Measurements from ENCODE around the gene DIMT1.

Gene DIMT1

DNA sequence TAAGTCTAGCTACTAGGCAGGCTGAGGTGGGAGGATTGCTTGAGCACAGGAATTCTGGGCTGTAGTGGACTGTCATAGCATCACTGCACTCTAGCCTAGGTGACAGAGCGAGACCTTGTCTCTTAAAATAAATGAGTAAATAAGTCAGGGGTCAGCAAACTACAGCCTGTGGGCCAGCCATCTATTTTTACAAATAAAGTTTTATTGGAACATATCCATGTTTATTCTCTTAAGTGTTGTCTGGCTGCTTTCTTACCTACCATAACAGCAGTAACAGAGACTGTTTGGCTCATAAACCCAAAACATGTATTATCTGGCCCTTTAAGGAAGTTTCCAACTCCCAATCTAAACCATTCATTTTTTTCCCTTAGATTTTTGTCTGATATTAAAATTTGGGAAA is 29.6 kb downstream of the DIMT1 start:
- intact Hi-C loops (cut with DNase I): no loop called here
- no peak for DNase-seq

DNA sequence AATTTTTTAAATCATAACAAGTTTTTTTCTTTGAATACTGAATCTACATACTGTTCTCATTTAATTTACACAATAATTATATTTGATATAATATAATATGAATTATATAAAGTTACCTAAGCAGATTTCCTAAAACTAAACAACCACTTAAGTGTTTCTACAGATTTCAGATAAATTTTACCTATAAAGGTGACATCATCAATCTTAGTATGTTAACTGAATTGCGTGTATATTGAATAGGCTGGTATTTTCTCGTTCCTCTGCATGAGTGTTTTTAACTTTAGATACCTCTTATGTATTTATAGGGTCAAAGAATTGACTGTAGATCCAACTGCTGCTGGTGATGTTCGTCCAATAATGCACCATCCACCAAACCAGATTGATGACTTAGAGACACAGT is 30.3 kb downstream of the DIMT1 start:
- DNase-seq: no peak
- intact Hi-C loops (cut with DNase I): no loop called here

DNA sequence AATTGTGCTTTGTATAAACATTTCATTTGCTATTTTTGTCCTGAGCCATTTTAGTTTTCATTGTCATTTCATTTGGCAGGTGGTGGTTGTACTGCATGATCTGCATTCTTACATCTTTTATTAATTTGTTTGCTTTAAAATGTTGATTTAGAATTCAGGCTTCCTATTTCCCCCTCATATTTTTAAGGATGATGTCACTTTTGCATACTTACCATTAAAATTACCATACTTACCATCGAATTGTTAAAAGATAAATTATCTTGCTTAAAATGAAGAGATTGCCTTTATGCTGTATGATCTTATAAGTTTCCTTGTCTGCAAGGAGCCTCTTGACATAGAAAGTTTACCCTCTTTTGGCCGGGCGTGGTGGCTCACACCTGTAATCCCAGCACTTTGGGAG is 31.1 kb downstream of the DIMT1 start:
- no peak for DNase-seq
- intact Hi-C loops (cut with DNase I): no loop called here

DNA sequence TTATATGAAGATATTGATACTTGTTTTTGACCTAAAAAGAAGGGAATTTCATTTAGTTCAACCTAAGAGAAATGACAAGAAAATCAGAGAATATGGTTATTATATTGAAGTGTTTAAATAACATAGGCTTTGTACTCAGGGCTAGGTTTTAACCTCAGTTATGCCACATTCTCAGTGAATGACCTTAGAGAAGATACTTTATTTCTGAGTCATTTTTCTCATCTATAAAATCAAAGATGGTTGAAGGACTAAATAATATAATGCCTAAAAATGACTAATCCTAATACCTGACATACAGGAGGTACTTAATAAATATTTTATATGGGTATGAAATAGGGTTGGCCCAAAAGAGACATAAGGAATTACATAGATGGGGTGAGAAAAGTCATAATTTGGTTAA is 32.3 kb downstream of the DIMT1 start:
- no peak for DNase-seq
- intact Hi-C loops (cut with DNase I): no loop called here

- intact Hi-C loops (cut with DNase I): no loop called here
- DNase-seq: no peak
Measured at GRCh38 chr5:62369039-62369438, 34.7 kb downstream of the DIMT1 start.

DNA sequence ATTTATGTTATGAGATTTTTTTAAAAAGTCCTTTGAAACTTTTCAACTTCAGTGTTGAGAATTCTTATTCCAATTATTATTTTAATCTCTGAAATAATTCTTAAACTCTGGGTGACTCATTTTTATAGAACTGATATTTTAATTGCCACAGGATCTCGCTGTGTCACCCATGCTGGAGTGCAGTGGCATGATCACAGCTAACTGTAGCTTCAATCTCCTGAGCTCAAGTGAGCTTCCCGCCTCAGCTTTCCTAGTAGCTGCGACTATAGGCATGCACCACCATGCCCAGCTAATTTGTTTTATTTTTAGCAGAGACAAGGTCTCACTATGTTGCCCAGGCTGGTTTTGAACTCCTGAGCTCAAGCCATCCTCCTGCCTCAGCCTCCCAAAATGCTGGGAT is 41.0 kb downstream of the DIMT1 start:
- intact Hi-C loops (cut with DNase I): no loop called here
- DNase-seq: peak in 16 of 42 donors; percentile 10 to 66 (median 36)

DNA sequence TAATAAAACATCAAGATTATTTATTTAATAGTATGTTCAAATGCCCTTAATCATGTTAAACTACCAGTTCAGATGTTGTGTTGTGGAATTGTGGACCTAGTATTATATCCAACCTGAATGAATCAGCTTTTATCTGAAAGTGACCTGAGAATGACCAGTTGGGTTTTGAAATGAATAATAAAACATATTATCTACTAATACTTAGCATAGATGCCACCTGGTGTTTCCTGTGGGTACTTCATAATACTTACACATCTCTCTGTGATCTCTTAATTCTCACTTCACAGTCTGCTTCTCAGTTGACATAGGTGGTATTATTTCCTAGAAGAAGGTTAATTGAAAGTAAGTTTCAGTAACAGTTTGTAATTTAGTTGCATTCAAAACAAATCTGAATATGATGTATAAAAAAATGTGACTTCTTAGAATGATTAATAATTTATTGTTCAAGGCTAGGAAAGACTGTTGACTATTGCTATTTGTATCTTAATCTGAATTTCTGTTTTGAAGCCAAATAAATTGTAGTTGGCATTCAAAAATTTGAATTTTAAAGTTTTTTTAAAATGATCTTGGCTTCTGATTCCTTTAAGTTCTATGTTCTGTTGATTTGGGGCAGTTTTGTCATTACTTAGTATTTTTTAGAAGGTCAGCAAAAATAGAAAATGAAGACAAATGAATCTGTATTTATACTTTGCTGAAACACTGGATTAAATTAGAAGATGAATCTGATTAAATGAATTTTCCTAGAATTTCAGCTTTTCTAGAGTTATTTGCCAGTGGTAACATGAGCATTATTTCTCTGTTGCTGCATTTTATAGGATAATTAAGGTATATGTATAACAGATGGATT is 49.5 kb downstream of the DIMT1 start:
- intact Hi-C loops (cut with DNase I): loop anchor here (10.0 kb wide), 1 partner anchor 129 kb away; no protein-coding TSS in a partner anchor
- DNase-seq: peak in 8 of 42 donors; percentile 38 to 75 (median 56)

GRCh38 chr5:62348723-62349481 is 54.8 kb downstream of the DIMT1 start:
- intact Hi-C loops (cut with DNase I): no loop called here
- no peak for DNase-seq

GRCh38 chr5:62347928-62348327 is 55.8 kb downstream of the DIMT1 start:
- intact Hi-C loops (cut with DNase I): no loop called here
- no peak for DNase-seq

DNA sequence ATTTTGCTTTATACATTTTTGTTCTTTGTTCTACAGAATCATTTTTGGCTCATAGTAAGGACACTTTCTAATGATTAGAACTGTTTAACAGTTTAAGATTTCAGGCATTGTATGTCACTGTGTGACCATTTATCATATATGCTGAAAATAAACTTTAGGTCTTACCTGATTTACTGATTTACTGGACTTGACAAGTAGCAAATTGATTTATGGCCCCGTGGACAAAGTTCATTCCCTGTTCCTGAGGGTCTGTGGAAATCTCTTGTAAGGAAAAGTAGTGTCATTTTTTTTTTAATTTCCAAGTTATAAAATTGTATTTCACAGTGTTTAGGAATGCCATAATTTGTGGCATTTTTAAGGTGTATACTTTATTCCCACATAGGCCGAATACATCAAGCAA is 57.0 kb downstream of the DIMT1 start:
- no peak for DNase-seq
- intact Hi-C loops (cut with DNase I): no loop called here

DNA sequence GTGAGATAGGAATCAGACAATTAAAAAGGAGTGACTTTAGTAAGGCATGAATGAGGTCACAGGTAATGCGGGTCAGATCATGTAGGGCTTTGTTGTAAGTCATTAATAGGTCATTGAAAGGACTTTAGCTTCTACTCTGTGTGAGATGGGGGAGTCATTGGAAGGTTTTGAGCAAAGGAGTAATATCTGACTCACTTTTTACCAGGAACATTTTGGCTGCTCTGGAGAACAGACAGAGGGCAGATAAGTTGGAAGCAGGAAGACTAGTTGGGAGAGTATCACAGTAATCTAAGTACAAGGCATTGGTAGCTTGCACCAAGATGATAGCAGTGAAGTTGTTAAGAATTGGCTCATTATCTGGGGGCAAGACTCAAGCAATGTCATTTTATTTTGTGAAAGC is 60.3 kb downstream of the DIMT1 start:
- no peak for DNase-seq
- intact Hi-C loops (cut with DNase I): no loop called here

GRCh38 chr5:62342476-62342837 is 61.2 kb downstream of the DIMT1 start:
- intact Hi-C loops (cut with DNase I): no loop called here
- DNase-seq: no peak

DNA sequence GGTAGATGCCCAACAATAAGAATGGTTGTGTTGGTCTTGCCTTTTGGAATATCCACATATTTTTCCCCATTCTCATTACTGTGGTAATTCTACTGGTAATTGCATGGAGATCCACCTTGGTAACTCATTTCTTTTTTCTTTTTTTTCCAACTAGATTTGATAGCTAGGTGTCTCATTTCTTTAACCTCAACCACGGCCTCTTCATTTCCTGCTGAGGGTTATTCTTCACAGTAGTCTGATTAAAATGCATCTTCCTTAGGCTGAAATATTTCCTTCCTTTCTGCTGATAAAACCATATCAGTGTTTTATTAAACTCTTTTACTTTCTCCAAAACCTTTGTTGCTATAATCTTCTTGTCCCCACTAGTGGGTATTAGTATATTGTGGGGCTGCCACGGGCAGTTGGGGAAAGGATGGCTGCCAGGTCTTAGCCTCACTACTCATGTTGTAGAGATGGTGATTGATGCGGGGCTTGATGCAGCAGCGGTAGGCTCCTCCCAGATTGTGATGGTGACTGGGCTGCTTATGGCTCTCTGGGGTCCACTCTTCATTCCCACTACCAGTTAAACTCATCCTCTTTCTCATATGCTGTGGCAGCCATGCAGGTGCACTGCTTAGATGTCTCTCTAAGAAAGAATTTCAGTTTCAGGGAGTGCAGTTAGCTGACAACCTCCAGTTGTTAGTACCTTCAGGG is 61.8 kb downstream of the DIMT1 start:
- intact Hi-C loops (cut with DNase I): no loop called here
- DNase-seq: no peak

DNA sequence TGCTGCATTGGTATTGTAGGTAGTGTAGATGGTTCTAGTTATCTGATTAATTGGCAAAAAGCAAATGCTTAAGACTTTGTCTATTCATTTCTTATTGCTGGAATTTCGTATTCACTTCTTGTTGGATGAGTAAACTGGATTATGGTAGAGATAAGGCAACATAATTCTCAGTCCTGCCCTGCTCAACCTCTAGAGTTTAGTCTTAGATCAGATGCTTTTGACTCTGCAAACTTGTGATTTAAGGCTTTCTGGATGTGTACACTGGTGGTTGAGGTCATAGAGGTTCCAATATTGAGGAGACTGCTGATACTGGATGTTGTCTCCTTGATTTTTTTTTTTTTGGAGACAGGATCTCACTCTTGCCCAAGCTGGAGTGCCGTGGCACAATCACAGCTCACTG is 62.7 kb downstream of the DIMT1 start:
- no peak for DNase-seq
- intact Hi-C loops (cut with DNase I): no loop called here

DNA sequence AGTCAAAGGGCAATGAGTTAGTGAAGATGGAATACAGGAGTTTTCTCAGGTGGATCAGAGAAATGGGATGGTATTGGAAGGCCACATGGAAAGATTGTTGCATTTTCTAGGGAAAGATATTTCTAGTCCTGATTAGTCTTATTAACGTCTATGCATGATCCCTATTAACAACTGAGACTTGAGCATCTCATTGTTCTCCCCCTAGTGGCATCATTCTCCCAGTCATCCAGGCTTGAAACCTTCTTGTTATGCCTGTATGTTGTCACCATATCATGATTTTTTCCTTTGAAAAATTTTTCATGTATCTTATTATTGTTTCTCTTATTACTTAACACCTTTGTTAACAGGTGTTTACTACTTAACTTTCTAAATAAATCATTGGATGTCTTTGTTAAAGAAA is 63.3 kb downstream of the DIMT1 start:
- intact Hi-C loops (cut with DNase I): no loop called here
- DNase-seq: peak in 3 of 42 donors; percentile 39 to 67 (median 40)
